Upper lobe of right lung (tissue), 1 donor: Measurements from ENCODE around the gene ZNF862. TPM values are rescaled to one million over a fixed set of nuclear protein-coding genes. Genes with fewer than 3 reads are reported as not detected.
A peak's percentile ranks its signal among the peaks of the same experiment; 100 is the strongest.

Source experiments
- ATAC-seq: fragments of 200-7000 bp; cut with Tn5 transposase; one replicate; pipeline ENCODE4 v1.9.1; 2020; ENCODE audit warnings: mild to moderate bottlenecking, moderate library complexity
- DNase-seq: peaks from one replicate; pipeline ENCODE4 v3.0.0-alpha.2; 2020
- H3K27ac ChIP-seq: fragments of 200-600 bp; one replicate; pipeline ENCODE4 v1.8.0; 2022
- H3K27me3 ChIP-seq: fragments of 200-600 bp; one replicate; pipeline ENCODE4 v1.8.0; 2022; ENCODE audit warnings: mild to moderate bottlenecking
- H3K36me3 ChIP-seq: fragments of 200-600 bp; one replicate; pipeline ENCODE4 v1.8.0; 2022
- H3K4me1 ChIP-seq: fragments of 200-600 bp; one replicate; pipeline ENCODE4 v1.8.0; 2022
- H3K4me3 ChIP-seq: fragments of 200-600 bp; one replicate; pipeline ENCODE4 v1.8.0; 2022; ENCODE audit warnings: mild to moderate bottlenecking
- H3K9me3 ChIP-seq: fragments of 200-600 bp; one replicate; pipeline ENCODE4 v1.8.0; 2022
- intact Hi-C: fragments of 100-400 bp; cut with DNase I; formaldehyde crosslinking; loops from one replicate; pipeline ENCODE4 v1.11.0; 2022
- long read RNA-seq: library from polyadenylated mRNA; unstranded; transcript quantifications from one replicate; pipeline ENCODE4 v2.0.0, GENCODE V29; 2021
- total RNA-seq: library from RNA; stranded (reverse); fragmentation: NEBNext Ultra II Directional; extraction: Animal tissue kit (Norgen Biotek cat#: 25700); gene quantifications from one replicate; pipeline ENCODE4 v1.2.1, GENCODE V29; 2021
- TF ChIP-seq, protein P1 (sequence below): fragments of 200-600 bp; IDR thresholded peaks from one replicate; pipeline ENCODE4 v1.8.0; 2022; ENCODE audit warnings: antibody characterized with exemption
- donor health status: DM: no; HTN: yes; CAD: no; lungs with severe emphysema.

Gene ZNF862
- total RNA-seq = 14.6 TPM
- long read RNA-seq, partial matches to known transcripts = 3 of 15 reads
- long read RNA-seq, other reads (novel, unspliced or antisense) = 12 of 15 reads

DNA sequence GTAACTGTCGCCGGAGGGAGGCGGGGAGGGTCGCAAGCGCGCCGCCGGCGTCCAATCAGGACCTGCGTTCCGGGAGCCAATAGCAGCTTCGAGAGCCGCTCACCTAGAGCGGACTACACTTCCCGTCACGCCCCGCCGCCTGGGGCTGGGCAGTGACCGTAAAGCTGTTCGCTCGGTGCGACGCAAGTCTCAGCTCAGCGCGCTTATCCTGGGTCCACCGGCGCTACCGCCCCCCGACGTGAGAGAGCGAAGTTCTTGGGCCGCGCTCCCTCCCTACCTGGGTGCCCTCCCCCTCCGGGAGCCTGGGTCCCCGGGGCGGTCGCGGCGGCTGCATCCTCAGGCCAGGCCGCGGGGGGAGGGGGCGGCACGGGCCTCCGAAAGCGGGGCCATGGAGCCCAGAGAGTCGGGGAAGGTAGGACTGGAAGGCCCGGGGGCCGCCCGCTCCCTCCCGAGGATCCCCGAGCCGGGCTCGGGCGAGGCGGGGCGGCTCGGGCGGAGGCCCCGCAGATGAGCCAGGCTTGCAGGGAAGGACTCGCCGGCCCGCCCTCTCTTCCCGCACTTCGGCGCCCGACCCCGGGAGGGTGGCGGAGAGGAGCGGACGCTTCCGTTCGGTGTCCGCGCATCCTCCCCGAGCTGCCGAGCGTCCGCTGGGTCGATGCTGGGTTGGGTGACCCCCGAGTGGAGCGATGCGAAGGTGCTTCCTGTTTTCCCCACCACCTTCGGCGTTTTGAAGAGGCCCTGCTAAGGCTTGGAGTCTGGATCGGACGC is at the start of gene ZNF862:
Gene ZNF862, plus strand, starts transcription at position 152 of the 768 bp plus-strand sequence. Its CDS starts 237 bp downstream, at position 389.
- H3K4me1 ChIP-seq = peaks cover 6% of the 10 kb centered on the region
- H3K27me3 ChIP-seq = no peaks in the 10 kb centered on the region
- H3K4me3 ChIP-seq = peak within 1 kb of the TSS; percentile 86
- DNase-seq (peak; percentile 99), ATAC-seq (peak; percentile 99)
- H3K27ac ChIP-seq = peak within 1 kb of the TSS; percentile 87
- TF ChIP-seq, protein P1, sequence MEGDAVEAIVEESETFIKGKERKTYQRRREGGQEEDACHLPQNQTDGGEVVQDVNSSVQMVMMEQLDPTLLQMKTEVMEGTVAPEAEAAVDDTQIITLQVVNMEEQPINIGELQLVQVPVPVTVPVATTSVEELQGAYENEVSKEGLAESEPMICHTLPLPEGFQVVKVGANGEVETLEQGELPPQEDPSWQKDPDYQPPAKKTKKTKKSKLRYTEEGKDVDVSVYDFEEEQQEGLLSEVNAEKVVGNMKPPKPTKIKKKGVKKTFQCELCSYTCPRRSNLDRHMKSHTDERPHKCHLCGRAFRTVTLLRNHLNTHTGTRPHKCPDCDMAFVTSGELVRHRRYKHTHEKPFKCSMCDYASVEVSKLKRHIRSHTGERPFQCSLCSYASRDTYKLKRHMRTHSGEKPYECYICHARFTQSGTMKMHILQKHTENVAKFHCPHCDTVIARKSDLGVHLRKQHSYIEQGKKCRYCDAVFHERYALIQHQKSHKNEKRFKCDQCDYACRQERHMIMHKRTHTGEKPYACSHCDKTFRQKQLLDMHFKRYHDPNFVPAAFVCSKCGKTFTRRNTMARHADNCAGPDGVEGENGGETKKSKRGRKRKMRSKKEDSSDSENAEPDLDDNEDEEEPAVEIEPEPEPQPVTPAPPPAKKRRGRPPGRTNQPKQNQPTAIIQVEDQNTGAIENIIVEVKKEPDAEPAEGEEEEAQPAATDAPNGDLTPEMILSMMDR = no peak
- intact Hi-C loops = no loop called here
- no peaks in the 10 kb centered on the region for H3K36me3 ChIP-seq
- H3K9me3 ChIP-seq = no peaks in the 10 kb centered on the region

DNA sequence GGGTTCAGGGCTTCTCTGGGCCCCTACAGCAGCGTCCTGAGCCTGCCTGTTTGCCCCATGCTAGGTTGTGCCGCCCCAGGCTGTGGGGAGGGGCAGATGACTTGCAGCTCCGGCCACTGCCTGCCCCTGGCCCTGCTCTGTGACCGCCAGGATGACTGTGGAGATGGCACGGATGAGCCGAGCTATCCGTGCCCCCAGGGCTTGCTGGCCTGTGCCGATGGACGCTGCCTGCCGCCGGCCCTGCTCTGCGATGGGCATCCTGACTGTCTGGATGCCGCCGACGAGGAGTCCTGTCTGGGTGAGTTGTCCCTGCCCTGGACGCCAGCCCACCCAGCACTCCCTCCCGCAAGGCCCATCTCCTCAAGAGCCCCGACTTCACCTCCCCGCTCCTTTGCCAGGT is 49.1 kb upstream of the ZNF862 start:
- no peaks in the 10 kb centered on the region for H3K9me3 ChIP-seq
- ATAC-seq = no peak
- H3K4me3 ChIP-seq = no peak overlapping the region
- intact Hi-C loops = no loop called here
- H3K27ac ChIP-seq = no peak overlapping the region
- H3K27me3 ChIP-seq = peaks cover 38% of the 10 kb centered on the region
- TF ChIP-seq, protein P1 = no peak
- DNase-seq = no peak
- H3K4me1 ChIP-seq = no peaks in the 10 kb centered on the region
- no peaks in the 10 kb centered on the region for H3K36me3 ChIP-seq

DNA sequence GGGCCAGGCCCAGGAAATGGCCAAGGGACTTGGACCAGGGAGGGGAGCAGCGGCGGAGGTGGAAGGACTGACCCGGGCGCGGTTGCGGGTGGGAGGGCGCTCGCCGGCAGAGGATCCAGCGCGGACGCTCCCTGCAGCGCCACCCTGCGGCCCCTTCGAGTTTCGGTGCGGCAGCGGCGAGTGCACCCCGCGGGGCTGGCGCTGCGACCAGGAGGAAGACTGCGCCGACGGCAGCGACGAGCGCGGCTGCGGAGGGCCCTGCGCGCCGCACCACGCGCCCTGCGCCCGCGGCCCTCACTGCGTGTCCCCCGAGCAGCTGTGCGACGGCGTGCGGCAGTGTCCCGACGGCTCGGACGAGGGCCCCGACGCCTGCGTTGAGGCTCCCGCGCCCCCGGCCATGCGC is 48.0 kb upstream of the ZNF862 start:
- Histone ChIP-seq H3K27me3 (peaks cover 38% of the 10 kb centered on the region), H3K4me3 (no peak overlapping the region), H3K4me1 (no peaks in the 10 kb centered on the region), H3K9me3 (no peaks in the 10 kb centered on the region), H3K27ac (no peak overlapping the region), H3K36me3 (no peaks in the 10 kb centered on the region)
- ATAC-seq (peak; percentile 60), DNase-seq (peak; percentile 77)
- TF ChIP-seq, protein P1 = peak; percentile 50
- intact Hi-C loops = no loop called here

DNA sequence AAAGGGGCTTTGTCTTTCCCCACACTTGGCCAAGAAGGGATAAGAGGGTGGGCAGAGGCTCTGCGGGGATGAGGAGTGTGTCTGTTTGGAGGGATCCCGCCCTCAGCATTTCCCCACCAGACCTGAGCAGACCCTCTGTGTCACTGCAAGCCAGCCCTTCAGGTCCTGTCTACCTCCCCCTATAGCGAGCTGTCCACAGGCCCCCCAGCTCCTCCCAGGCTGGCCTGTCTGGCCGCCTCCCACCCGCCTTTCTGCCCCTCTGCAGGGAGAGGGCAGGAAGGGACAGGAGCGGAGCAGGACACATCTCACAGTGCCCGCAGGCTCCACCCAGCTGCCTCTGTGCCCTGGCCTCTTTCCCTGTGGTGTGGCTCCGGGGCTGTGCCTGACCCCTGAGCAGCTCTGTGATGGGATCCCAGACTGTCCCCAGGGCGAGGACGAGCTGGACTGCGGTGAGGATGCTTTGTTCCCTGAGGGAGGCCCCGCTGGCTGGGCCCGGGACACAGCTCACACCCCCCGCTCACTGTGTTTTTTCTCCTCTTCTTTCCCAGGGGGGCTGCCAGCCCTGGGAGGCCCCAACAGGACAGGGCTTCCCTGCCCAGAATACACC is 47.3 kb upstream of the ZNF862 start:
- no peak for DNase-seq
- Histone ChIP-seq H3K4me3 (no peak overlapping the region), H3K27ac (no peak overlapping the region), H3K9me3 (no peaks in the 10 kb centered on the region), H3K4me1 (no peaks in the 10 kb centered on the region), H3K27me3 (peaks cover 38% of the 10 kb centered on the region), H3K36me3 (no peaks in the 10 kb centered on the region)
- intact Hi-C loops = no loop called here
- ATAC-seq = no peak
- TF ChIP-seq, protein P1 = no peak

DNA sequence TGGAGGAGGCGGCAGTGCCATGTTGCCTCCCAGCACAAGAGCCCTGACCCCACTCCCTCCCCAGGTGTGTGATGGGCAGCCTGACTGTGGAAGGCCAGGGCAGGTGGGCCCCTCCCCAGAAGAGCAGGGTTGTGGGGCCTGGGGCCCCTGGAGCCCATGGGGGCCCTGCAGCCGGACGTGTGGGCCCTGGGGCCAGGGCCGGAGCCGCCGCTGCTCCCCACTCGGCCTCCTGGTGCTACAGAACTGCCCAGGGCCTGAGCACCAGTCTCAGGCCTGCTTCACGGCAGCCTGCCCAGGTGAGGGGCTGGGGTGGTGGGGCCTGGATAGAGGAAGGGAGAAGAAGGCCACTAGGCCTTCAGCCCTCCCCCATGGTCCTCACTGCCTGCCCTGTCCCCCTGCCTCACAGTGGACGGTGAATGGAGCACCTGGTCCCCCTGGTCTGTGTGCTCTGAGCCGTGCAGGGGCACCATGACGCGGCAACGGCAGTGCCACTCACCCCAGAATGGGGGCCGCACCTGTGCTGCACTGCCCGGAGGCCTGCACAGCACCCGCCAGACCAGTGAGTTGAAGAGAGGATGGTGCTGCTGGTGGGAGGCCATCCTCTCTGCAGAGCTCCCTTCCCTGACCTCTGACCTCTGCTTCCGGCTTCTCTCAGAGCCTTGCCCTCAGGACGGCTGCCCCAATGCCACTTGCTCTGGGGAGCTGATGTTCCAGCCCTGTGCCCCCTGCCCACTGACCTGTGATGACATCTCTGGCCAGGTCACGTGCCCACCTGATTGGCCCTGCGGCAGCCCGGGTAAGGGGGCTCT is 46.6 kb upstream of the ZNF862 start:
- Histone ChIP-seq H3K9me3 (no peaks in the 10 kb centered on the region), H3K27me3 (peaks cover 38% of the 10 kb centered on the region), H3K4me1 (no peaks in the 10 kb centered on the region), H3K36me3 (no peaks in the 10 kb centered on the region), H3K4me3 (no peak overlapping the region), H3K27ac (no peak overlapping the region)
- TF ChIP-seq, protein P1 = no peak
- ATAC-seq (no peak), DNase-seq (no peak)
- intact Hi-C loops = no loop called here
